Measurements from ENCODE around the gene TMEM88. TPM values are rescaled to one million over a fixed set of nuclear protein-coding genes. Genes with fewer than 3 reads are reported as not detected.

The TMEM88 gene
- total and polyA plus RNA-seq, 5 donors from 2014 or later: 31.5 TPM; not detected in 4

DNA sequence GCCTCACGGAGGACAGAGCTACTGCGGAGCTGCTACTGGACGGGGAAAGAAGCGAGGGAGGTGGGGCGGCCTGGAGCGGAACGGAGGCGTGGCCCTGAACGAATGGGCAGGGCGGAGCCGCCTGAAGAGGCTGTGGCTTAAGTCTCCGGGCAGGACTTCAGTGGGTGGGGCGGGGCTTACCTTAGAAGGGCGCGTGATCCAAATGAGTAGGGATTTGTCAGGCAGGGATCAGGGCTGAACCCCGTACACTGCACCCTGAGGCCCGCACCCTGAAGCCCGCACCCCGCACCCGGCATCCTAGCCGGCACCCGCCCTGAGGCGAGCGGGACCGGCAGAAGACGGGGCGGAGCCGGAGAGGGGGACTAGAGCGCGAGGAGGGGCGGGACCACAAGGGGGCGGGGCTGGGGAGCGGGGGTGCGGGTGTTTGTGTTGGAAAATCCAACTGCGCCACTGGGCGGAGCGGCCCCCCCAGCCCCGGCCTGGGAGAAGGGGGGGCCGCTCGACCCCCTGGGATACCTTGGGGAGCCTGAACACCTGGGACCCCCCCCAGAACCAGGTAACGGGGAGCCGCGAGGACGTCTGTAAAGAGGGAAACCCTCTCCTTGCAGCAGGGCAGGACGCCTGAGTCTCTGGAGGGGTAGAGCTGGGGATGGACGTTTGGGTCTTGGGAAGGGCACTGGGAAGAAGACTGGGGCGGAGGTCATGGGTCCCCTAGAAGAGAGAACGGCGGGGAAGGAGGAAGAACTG, 20.9 kb upstream of the TMEM88 start, which contains the start of gene KDM6B:
Gene KDM6B, plus strand, starts transcription at position 423 of the 747 bp plus-strand sequence. CDS start 11,338 bp downstream, outside the sequence.
- H3K4me3 ChIP-seq (ENCODE audit: low read depth, low read length): peak within 1 kb of the TSS; percentile 86
- no peaks in the 10 kb centered on the region for H3K36me3 ChIP-seq (ENCODE audit: control insufficient read depth, insufficient read depth, low read length)
- H3K9me3 ChIP-seq (ENCODE audit: control insufficient read depth in 2 of 2, low read length in 2 of 2): no peaks in the 10 kb centered on the region
- H3K27me3 Mint-ChIP-seq: peaks cover 19% of the 10 kb centered on the region
- ATAC-seq (ENCODE audit: low read depth in 2 of 2) (peak; percentile 67 to 70), DNase-seq (peak; percentile 83 to 93 (median 89))
- peaks cover 46% of the 10 kb centered on the region for H3K4me1 ChIP-seq (ENCODE audit: control insufficient read depth, insufficient read depth, low read length, poor library complexity, severe bottlenecking)
- H3K4me1 Mint-ChIP-seq: peaks cover 5 to 36% (median 26%) of the 10 kb centered on the region in 4 donors
- no peaks in the 10 kb centered on the region for H3K36me3 Mint-ChIP-seq
- H3K9me3 Mint-ChIP-seq: peaks cover 0 to 1% (median 0%) of the 10 kb centered on the region in 7 donors
- no peaks in the 10 kb centered on the region for H3K27me3 ChIP-seq (ENCODE audit: control insufficient read depth, insufficient read depth, low read length)
- H3K27ac Mint-ChIP-seq: peak within 1 kb of the TSS; percentile 89 to 100 (median 99)
- peak within 1 kb of the TSS; percentile 100 for H3K27ac ChIP-seq (ENCODE audit: insufficient read depth, low read length, poor library complexity, severe bottlenecking)
- H3K4me3 Mint-ChIP-seq: peak within 1 kb of the TSS; percentile 95 to 99 (median 98)

GRCh38 chr17:7834542-7834956, 20.3 kb upstream of the TMEM88 start:
- Histone ChIP-seq H3K4me1 (ENCODE audit: control insufficient read depth, insufficient read depth, low read length, poor library complexity, severe bottlenecking) (peaks cover 52% of the 10 kb centered on the region), H3K9me3 (ENCODE audit: control insufficient read depth in 2 of 2, low read length in 2 of 2) (no peaks in the 10 kb centered on the region), H3K36me3 (ENCODE audit: control insufficient read depth, insufficient read depth, low read length) (no peaks in the 10 kb centered on the region), H3K27me3 (ENCODE audit: control insufficient read depth, insufficient read depth, low read length) (no peaks in the 10 kb centered on the region), H3K4me3 (ENCODE audit: low read depth, low read length) (peak overlapping the region; percentile 86), H3K27ac (ENCODE audit: insufficient read depth, low read length, poor library complexity, severe bottlenecking) (peak overlapping the region; percentile 100)
- Mint-ChIP-seq H3K4me1 (peaks cover 5 to 42% (median 30%) of the 10 kb centered on the region in 4 donors), H3K36me3 (no peaks in the 10 kb centered on the region), H3K9me3 (peaks cover 0 to 1% (median 0%) of the 10 kb centered on the region in 7 donors), H3K27ac (peak overlapping the region; percentile 89 to 100 (median 99)), H3K27me3 (peaks cover 19% of the 10 kb centered on the region), H3K4me3 (peak overlapping the region; percentile 94 to 99 (median 96))
- DNase-seq: peak in 1 of 3 donors; percentile 73
- ATAC-seq (ENCODE audit: low read depth in 2 of 2): peak in 1 of 2 donors; percentile 2

DNA sequence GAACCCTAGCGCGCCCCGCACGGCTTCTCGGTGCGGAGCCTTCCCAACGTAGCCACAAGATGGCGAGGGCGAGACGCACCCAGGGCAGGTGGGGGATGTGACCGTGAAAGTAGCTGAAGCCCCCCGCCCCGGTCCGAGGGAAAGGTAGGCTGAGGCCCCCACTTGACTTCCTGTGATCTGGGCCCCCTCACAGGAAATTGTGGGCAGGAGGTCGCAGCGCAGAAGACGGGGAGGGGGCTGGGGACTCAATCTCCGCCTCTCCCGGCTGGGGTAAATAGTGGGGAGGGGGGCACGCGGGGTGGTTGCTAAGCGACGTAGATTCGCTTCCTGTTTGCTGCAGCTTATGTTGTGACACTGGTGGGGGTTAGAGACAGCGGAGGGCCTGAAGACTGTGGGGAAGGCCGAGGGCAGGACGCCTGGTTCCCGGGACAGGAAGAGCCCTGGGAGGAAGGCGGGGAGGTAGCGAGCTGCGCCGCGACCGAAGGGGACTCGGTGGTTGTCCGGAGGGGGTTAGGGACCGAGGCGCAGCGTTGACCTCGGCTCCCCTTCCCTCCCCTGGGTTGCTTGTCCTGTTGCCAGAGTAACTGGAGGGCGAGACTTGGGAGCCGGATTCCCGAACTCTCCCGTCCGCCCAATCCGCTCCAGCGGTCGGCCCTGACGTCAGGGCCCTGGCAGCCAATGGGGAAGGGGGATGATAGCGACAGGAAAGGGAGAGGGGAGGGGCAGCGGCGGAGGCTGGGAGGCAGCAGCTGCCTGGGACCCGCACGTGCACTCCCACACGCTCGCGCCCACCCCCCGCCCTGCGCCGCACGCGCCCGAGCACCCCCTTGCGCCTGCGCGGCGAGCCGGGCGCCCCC, 19.7 kb upstream of the TMEM88 start:
- H3K4me3 Mint-ChIP-seq: peak overlapping the region; percentile 94 to 99 (median 96)
- Histone ChIP-seq H3K4me1 (ENCODE audit: control insufficient read depth, insufficient read depth, low read length, poor library complexity, severe bottlenecking) (peaks cover 59% of the 10 kb centered on the region), H3K27ac (ENCODE audit: insufficient read depth, low read length, poor library complexity, severe bottlenecking) (peak overlapping the region; percentile 100), H3K27me3 (ENCODE audit: control insufficient read depth, insufficient read depth, low read length) (no peaks in the 10 kb centered on the region), H3K4me3 (ENCODE audit: low read depth, low read length) (peak overlapping the region; percentile 86), H3K9me3 (ENCODE audit: control insufficient read depth in 2 of 2, low read length in 2 of 2) (no peaks in the 10 kb centered on the region), H3K36me3 (ENCODE audit: control insufficient read depth, insufficient read depth, low read length) (no peaks in the 10 kb centered on the region)
- H3K36me3 Mint-ChIP-seq: no peaks in the 10 kb centered on the region
- ATAC-seq (ENCODE audit: low read depth in 2 of 2) (peak; percentile 53 to 55), DNase-seq (peak; percentile 92 to 94 (median 93))
- H3K9me3 Mint-ChIP-seq: peaks cover 0 to 1% (median 0%) of the 10 kb centered on the region in 7 donors
- H3K27ac Mint-ChIP-seq: peak overlapping the region; percentile 89 to 100 (median 99)
- H3K27me3 Mint-ChIP-seq: peaks cover 17% of the 10 kb centered on the region
- peaks cover 5 to 48% (median 36%) of the 10 kb centered on the region in 4 donors for H3K4me1 Mint-ChIP-seq

- Mint-ChIP-seq H3K4me3 (peak overlapping the region; percentile 94 to 99 (median 96)), H3K27ac (peak overlapping the region; percentile 91 to 100 (median 98)), H3K9me3 (peaks cover 0 to 1% (median 0%) of the 10 kb centered on the region in 7 donors), H3K4me1 (peaks cover 5 to 57% (median 43%) of the 10 kb centered on the region in 4 donors), H3K27me3 (peaks cover 11% of the 10 kb centered on the region), H3K36me3 (no peaks in the 10 kb centered on the region)
- no peaks in the 10 kb centered on the region for H3K36me3 ChIP-seq (ENCODE audit: control insufficient read depth, insufficient read depth, low read length)
- no peak for ATAC-seq (ENCODE audit: low read depth in 2 of 2)
- peak overlapping the region; percentile 100 for H3K27ac ChIP-seq (ENCODE audit: insufficient read depth, low read length, poor library complexity, severe bottlenecking)
- H3K9me3 ChIP-seq (ENCODE audit: control insufficient read depth in 2 of 2, low read length in 2 of 2): no peaks in the 10 kb centered on the region
- H3K27me3 ChIP-seq (ENCODE audit: control insufficient read depth, insufficient read depth, low read length): no peaks in the 10 kb centered on the region
- H3K4me3 ChIP-seq (ENCODE audit: low read depth, low read length): peak overlapping the region; percentile 79
- peaks cover 66% of the 10 kb centered on the region for H3K4me1 ChIP-seq (ENCODE audit: control insufficient read depth, insufficient read depth, low read length, poor library complexity, severe bottlenecking)
- DNase-seq: peak in 1 of 3 donors; percentile 61
Measured at GRCh38 chr17:7835814-7836595, 18.9 kb upstream of the TMEM88 start.

DNA sequence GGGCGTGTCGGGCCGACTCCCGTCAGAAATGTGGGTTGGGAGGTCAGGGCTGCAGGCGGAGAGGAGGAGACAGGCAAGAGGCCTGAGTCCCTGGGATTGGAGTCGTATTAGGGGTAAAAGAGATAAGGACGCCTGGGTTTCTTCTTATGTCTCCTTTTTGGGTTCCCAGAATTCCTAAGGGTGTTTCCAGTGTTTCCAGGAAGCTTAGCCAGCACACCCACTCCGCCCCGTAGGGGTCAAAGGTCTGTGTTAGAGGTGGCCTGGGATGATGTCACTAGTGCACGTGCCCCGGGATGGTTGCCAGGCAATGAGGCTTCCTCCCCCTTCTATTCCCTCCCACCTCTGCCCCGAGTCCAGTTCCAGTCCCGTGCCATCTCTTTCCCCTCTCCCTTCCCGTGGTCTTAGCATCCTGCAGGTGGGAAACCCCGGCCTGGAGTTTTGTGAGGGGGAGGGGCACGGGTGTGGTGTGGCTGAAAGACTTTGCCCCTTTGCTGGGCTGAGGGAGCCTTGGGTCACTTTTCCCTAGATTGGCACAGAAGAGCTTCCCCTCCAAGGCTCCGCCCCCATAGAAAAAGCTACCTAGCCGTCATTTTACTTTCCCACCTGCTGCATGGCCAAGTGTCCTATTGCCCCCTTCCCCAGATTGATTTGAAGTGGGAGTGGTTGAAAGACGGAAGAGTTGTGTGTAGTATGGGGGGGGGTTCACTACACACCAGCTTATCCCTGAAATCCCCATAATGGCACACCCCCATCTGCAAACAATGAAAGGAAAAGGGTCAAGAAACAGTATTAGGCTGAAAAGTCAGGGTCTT, 18.1 kb upstream of the TMEM88 start:
- no peaks in the 10 kb centered on the region for H3K27me3 ChIP-seq (ENCODE audit: control insufficient read depth, insufficient read depth, low read length)
- peak overlapping the region; percentile 100 for H3K27ac ChIP-seq (ENCODE audit: insufficient read depth, low read length, poor library complexity, severe bottlenecking)
- DNase-seq (peak; percentile 54 to 84 (median 71)), ATAC-seq (ENCODE audit: low read depth in 2 of 2) (no peak)
- H3K9me3 ChIP-seq (ENCODE audit: control insufficient read depth in 2 of 2, low read length in 2 of 2): no peaks in the 10 kb centered on the region
- peak overlapping the region; percentile 94 to 99 (median 96) for H3K4me3 Mint-ChIP-seq
- H3K4me1 ChIP-seq (ENCODE audit: control insufficient read depth, insufficient read depth, low read length, poor library complexity, severe bottlenecking): peaks cover 74% of the 10 kb centered on the region
- peaks cover 7% of the 10 kb centered on the region for H3K27me3 Mint-ChIP-seq
- peaks cover 5 to 62% (median 46%) of the 10 kb centered on the region in 4 donors for H3K4me1 Mint-ChIP-seq
- no peaks in the 10 kb centered on the region for H3K36me3 Mint-ChIP-seq
- peak overlapping the region; percentile 75 for H3K4me3 ChIP-seq (ENCODE audit: low read depth, low read length)
- no peaks in the 10 kb centered on the region for H3K36me3 ChIP-seq (ENCODE audit: control insufficient read depth, insufficient read depth, low read length)
- peaks cover 0 to 1% (median 0%) of the 10 kb centered on the region in 7 donors for H3K9me3 Mint-ChIP-seq
- peak overlapping the region; percentile 91 to 100 (median 98) for H3K27ac Mint-ChIP-seq

- peaks cover 0 to 2% (median 0%) of the 10 kb centered on the region in 7 donors for H3K9me3 Mint-ChIP-seq
- Histone ChIP-seq H3K27ac (ENCODE audit: insufficient read depth, low read length, poor library complexity, severe bottlenecking) (peak overlapping the region; percentile 100), H3K9me3 (ENCODE audit: control insufficient read depth in 2 of 2, low read length in 2 of 2) (no peaks in the 10 kb centered on the region), H3K4me1 (ENCODE audit: control insufficient read depth, insufficient read depth, low read length, poor library complexity, severe bottlenecking) (peaks cover 79% of the 10 kb centered on the region), H3K36me3 (ENCODE audit: control insufficient read depth, insufficient read depth, low read length) (no peaks in the 10 kb centered on the region), H3K4me3 (ENCODE audit: low read depth, low read length) (peak overlapping the region; percentile 75), H3K27me3 (ENCODE audit: control insufficient read depth, insufficient read depth, low read length) (no peaks in the 10 kb centered on the region)
- peak overlapping the region; percentile 94 to 99 (median 96) for H3K4me3 Mint-ChIP-seq
- peak overlapping the region; percentile 61 to 100 (median 98) for H3K27ac Mint-ChIP-seq
- DNase-seq: peak in 2 of 3 donors; percentile 35 to 47
- no peaks in the 10 kb centered on the region for H3K36me3 Mint-ChIP-seq
- peaks cover 14% of the 10 kb centered on the region for H3K27me3 Mint-ChIP-seq
- H3K4me1 Mint-ChIP-seq: peaks cover 5 to 68% (median 49%) of the 10 kb centered on the region in 4 donors
- ATAC-seq (ENCODE audit: low read depth in 2 of 2): no peak
Measured at GRCh38 chr17:7837408-7838088, 17.3 kb upstream of the TMEM88 start.

Measured in CD4-positive, CD25-positive, alpha-beta regulatory T cell (primary cell).